Hematopoietic multipotent progenitor cell treated with erythropoietin and hydrocortisone succinate and interleukin-3 and kit ligand, for 6 days (in vitro differentiated cells): Measurements from ENCODE around the gene GABARAP.
"Not testable (repeated sequence)": the region's sequence is repeated elsewhere in the genome, so short reads cannot be mapped to it uniquely, and the experiment has no call there.

Experiments used
- DNase-seq: peaks from one replicate; pipeline ENCODE4 v3.0.0-alpha.2; 2015

The GABARAP gene

DNA sequence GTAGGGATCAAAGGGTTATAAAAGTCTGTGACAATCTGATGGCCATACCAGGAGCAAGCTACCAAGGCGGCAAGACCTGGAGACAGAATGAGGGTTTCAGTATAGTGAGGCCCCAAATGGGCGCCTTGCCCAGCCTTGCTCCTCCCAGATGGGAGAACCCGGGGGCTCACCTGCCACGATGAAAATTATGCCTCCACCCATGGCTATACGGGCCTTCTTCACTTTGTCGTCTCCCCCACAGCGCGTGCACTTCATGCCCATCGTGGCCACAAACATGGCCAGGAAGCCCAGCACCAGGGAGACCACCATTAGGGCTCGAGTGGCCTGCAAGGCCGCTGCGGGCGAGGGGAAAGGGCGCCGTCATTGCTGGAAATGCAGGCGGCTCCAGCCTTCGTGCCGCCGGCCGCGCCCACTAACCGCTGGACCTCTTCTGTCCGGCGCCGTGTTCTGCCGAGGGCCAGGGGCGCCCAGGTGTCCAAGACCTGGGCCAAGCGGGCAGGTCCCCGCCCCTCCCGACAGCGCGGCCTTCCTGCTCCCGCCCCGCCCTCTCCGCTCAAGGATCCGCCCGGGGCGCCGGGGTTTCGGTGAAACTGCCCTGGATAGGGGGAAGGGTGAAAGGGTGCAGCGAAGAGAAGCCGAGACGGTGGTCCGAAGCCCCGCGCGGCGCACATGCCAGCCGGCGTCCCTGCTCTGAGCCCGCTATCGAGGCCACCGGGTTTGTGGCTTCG, 18.6 kb upstream of the GABARAP start:
- DNase-seq = peak; percentile 77

DNA sequence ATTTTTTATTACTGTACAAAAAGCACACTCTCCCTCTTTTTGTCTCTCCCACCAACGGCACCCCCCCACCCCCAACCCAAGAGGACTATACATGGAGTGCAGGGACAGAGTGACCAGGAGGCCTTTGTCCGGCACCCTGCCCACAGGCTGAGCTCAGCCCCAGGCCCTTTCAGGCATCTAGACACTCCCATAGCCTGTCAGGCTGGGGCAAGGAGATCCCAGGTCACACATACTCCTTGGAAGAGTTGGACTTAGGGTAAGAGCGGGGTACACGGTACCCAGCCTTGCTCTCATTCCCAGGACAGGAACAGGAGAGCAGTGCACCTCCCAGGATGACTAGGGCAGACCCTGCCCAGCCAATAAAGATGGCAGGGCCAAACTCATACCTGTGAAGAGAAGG, 17.9 kb upstream of the GABARAP start:
- no peak for DNase-seq

DNA sequence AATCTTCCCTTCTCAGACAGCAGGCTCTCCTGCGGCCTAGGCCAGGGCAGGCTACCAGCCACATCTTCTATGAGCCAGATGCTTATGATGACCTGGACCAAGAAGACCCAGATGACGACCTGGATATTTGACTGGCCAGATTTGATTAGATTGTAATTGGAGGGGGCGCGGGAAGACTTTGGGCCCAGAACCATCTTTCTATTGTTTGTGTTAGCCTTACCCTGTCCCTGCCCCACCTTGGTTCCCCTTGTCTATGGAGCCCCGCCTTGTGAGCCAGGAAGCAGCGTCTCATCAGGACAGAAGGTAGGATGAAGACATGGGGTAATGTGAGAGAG, 17.3 kb upstream of the GABARAP start:
- no peak for DNase-seq

DNA sequence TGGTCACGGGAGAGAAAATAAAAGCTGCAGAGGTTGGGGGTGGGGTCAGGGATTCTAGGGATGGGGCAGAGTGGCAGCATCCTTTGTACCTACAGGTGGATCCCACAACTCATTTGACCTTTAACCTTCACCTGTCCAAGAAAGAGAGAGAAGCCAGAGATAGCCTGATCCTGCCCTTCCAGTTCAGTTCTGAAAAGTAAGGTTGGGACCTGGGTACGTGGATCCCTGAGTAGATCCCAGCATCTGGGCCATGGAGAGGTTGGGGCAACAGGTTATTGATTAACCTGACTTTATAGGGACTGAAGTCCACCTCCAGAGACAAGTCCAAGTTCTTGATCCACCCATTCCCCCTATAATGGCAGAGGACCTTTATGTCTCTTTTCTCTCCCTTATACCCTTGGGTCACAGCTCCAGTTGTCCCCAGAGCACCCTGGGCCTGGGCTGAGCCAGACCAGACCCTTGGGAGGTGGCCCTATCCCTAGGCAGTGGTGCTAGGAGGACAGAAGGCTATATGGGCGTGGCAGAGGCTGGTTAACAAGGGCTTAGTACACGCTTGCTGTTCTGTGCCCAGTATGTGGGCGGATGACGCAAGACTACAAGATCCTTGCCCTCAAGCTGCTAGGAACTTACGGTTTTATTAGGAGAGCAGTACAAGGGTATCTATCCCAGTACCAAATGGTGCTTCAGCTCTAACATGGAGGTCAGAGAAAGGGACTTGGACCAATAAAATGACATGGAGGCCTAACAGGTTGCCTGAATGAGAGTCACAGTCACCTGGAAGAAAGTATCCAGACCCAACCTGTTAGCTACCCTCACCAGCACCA, 16.7 kb upstream of the GABARAP start:
- DNase-seq = peak; percentile 65

DNA sequence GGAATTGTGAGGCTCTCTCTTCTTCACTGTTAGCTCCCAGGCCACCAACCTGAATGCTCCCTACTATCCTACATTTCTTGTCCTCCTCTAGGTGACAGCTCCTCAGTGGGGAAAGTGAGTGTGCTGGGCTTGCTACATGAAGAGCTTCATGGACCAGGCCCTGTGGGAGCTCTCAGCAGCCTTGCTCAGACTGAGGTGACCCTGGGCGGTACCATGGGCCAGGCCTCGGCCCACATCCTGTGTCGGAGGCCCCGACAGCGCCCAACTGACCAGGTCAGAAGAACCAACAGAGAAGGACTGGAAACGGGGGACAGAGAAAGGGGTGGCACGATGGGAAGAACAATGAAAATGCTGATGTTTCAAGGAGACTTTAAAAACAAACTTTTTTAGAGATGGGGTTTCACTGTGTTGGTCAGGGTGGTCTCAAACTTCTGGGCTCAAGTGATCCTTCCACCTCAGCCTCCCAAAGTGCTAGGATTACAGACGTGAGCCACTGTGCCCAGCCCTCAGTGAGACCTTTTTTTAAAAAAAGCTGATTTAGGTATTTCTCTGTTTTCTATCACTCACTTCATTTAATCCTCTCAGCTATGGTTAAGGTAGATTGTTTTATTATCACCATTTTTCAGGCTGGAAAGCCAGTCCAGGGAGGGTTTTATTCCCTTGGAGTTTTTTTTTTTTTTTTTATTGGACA, 14.7 kb upstream of the GABARAP start:
- no peak for DNase-seq

DNA sequence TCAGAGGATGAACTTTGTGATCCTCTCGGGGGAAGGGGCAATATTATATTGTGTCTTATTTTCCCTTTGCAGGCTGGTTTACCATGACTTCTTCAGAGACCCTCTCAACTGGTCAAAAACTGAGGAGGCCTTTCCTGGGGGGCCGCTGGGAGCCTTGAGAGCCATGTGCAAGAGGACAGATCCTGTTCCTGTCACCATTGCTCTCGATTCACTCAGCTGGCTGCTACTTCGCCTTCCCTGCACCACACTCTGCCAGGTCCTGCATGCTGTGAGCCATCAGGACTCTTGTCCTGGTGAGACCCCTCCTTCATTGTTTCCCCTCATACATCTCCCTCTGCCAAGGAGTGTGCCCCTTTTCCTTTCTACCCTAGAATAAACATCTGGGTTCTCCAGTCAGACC, 12.3 kb upstream of the GABARAP start:
- DNase-seq = no peak

DNA sequence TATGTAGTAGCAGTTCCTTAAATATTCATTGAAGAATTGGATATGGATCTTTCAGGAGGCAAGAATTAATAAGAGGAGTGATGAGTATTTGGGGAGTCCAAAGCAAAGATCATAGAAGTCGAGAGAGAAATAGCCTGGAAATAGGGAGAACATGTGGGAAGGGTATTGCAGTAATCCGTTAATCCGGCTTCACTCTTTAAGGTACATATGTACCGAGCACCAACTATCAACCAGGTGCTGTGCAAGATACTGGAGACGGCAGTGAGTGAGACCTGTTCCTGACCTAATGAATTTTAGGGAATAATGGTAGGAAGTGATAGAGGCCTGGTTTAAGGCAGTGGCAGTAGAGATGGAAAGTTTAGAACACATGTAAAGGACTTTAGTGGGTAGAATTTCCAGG, 10.8 kb upstream of the GABARAP start:
- DNase-seq = no peak

DNA sequence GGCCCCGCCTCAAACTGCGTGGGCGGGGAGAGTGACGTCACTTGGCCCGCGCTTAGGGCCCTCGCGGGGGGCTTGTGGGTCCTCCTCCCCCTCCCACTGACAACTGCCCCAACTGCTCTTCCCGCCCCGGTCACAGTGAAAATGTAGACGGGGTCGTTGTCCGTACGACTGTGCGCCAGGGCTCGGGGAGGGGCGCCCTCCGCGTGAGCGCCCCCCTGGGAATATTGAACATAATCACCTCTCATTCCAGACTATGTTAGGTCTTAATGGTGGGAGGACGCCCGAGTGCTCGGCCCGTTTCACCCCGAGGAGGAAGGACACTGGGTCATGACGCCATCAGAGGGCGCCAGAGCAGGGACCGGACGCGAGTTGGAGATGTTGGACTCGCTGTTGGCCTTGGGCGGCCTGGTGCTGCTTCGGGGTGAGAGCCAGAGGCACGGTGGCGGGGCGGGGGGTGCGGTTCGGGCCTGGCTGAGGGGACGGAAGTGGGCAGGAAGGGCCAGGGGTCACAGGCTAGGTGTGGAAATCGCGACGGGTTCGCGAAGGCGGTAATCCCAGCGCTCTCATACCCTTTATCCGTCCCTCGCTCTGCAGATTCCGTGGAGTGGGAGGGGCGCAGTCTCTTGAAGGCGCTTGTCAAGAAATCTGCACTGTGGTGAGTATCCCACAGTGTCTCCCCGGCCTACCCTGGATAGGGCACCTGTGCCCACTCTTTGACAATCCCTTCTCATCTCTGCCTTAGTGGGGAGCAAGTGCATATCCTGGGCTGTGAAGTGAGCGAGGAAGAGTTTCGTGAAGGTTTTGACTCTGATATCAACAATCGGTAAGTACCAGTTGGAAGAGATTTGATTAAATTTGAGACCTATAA, 10.2 kb upstream of the GABARAP start, which contains the start of gene ELP5:
Gene ELP5 (plus strand): TSS at position 40 of the 868 bp plus-strand sequence. CDS start 336 bp downstream, at position 376.
- DNase-seq = peak; percentile 95

DNA sequence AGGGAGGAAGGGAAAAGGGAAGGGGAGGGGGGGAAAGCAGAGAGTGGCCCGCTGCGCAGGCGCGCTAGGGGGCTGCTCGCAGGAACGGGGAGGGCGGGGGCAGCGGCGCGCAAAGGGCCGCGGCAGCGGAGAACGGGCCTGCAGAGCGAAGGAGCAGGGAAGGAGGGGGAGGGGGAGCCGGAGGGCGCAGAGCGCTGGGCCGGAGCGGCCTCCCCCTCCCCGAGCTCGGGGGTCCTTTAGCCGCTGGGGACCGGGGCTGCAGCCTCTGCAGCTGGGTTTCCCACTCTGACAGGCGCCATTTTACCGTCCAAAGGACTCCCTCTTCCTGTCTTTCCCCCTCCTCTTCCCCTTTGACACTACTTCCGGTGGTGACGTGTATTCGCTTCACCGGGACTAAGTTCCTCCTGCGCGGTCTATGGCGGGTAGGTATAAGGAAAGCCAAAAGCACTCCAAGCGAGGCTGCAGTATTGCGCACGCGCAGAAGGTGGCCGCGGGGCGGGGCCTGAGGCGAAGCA, 9.5 kb upstream of the GABARAP start, which contains the start of gene CTDNEP1:
Gene CTDNEP1 (minus strand): TSS at position 74 of the 515 bp plus-strand sequence. CDS start 438 bp downstream, outside the sequence.
- peak; percentile 100 for DNase-seq

DNA sequence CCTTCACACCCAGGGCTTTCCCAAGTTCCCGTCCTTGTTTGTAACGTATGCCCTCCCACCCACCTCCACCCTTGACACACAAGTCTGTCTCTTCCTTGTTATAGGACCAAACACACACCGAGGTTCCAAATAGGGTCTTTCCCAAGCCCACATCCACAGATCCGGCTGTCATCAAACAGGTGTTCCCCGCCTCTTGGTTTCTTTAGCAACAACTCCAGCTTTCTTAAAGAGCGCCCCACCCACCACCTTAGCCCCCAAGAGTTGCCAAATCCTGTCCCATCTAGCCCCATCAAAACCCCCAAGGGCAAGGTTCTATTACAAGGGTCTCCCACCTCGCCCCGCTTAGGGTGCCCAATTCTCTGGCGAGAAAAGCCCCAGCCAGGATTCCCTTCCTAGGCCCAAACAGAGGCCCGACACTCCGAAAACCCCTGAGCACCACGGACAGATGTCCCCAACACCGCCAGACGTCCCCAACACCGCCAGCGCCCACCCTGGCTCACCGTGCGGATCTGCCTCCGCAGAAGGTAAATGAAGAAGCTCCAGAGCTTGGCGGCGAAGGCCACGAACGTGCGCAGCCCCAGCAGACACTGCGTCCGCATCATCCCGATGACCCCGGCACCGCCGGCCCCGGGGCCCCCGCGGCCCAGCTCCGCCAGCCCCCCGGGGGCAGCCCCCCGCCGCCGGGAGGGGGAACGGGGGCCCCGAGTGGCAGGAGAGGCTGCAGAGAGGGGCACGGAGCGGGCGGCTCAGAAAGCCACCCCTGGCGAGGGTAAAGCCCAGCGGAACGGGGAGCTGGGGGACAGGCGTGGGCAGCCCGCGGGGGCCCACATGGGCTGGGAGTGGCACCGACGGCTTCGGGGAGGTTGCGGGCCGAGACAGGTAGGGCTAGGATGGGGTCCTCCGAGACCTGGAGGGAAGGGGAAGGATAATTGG, 8.7 kb upstream of the GABARAP start:
- peak; percentile 32 for DNase-seq

DNA sequence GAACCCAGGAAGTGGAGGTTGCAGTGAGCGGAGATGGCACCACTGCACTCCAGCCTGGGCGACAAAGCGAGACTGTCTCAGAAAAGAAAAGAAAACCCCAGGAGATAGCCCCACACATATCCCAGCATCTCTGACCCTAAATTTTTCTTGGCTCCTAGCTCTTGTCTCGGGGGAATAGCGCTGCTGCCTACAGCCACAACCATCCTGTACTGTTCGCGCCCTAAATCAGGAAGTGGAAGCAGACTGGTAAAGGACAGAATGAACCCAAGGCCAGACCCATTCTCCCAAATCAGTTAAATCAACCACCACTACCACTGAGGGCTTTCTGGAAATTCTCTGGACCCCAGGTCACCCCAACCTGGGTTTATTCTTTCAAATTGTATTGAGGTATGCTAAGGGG, 7.6 kb upstream of the GABARAP start:
- DNase-seq = peak; percentile 38

DNA sequence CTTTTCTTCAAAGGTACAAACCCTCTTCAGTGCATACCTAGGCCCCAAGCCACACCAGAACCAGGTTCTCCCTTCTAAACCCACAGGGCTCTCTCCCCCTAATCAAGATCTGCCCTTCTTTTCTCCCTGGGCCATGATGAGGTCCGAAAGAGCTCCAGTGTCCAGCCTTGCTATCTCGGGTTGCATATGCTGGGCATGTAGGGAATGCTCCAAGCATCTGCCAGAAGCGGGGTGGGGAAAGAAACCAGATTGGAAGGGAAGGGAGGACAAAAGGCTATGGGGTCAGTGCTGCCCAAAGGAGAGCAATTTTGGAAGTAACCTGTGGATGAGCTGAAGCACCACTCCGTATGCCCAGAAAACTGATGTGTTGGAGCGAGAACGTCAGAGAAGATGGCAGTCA, 7.0 kb upstream of the GABARAP start:
- no peak for DNase-seq

DNA sequence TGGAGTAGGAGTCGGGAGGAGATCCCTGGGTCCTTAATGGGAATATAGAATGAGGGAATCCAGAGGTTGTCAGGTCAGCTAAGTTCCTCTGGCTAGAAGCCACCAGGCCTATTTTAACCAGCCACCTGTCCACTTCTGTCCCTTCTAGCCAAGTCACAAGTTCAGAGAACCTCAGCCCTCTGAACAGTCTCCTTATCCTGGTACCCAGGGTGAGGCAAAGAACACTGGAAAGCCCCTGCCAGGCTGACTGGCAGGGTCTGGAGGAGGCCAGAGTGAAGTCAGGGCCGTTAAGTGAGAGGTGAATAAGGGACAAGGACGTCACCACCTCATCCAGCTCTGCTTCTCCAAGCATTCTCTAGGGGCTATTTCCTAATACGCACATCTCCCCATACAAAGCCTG, 6.5 kb upstream of the GABARAP start:
- DNase-seq = no peak

DNA sequence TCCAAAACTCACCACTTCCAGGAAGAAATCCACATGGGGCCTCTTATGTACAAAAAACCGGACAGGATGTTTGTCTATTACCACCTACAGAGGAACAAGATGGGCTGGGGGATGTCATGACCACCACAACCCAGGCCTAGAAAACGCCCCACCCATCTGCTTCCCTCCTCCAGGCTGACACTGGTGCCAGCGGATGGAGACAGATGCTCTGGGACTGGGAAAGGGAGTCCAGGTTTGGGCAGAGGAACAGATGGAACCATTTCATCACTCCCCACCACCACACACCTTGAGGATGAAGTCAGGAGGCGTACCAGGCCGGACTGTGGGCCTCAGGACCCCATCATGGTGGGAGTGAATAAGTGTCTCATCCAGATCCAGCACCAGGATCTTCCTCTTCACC, 4.5 kb upstream of the GABARAP start:
- no peak for DNase-seq

DNA sequence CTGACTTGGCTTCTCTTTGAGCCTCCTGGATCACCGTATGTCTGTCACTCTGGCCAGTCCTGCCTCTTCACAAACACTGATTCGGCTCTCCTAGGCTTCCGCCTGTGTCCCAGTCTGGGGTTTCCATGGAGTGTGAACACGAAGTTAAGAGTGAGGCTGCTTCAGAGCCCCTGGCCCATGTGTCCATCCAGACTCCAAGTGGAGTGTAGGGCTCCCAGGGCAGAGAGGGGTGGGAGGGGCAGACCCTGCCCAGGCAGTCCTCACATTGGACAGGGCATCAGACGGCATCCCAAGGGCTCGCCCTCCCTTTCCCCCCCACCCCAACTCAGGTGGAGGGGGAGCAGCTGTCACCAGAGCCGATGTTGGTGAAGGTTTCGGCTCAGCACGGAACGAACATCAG, 1.6 kb upstream of the GABARAP start:
- not testable (repeated sequence) for DNase-seq

DNA sequence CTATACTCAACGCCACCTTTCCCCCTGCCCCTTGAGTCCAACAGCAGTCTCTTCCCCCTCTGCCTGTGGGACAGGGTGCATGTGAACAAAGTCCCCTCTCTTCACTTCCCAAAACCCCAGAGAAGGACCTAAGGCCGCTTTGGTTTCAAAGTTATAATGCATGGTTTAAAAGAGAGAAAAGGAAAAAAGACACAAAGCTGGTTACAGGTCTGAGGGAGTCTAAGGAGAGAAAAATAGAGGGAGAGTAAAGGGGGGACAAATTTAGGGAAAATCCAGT, 1.1 kb upstream of the GABARAP start:
- no peak for DNase-seq

DNA sequence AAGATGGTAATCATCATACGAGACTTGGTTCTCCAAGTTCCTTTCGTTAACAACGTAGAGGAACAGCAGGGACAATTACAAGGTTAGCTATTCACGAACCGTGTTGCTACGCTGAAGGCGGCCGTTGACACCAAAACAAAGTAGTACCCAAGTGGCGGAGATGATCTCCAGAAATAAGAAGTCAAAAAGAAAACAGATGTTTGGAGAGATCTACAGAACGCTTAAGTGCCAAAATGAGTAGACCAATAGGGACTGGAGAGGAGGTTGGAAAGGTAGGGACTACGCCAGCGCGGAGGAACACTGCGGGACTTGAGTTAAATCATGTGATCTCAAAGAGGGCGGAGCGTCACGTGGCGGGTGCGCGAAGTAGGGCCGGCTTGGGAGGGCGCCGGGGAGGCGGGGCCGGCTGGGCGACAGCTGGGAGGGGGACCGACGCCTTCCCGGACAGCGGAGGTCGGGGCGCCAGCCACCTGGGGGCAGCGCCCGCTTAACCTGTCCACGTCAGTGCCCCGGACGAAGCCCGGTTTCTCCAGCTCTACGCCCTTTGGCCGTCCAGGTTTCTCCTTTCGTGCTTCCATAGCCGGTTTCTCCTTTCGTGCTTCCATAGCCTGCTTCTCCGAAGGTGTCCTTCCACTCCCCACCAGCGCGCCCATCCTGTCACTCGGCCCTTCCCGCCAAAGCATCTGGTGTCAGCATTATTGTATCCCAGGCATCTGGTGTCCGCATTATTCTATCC, 636 bp upstream of the GABARAP start:
- DNase-seq = peak; percentile 97

DNA sequence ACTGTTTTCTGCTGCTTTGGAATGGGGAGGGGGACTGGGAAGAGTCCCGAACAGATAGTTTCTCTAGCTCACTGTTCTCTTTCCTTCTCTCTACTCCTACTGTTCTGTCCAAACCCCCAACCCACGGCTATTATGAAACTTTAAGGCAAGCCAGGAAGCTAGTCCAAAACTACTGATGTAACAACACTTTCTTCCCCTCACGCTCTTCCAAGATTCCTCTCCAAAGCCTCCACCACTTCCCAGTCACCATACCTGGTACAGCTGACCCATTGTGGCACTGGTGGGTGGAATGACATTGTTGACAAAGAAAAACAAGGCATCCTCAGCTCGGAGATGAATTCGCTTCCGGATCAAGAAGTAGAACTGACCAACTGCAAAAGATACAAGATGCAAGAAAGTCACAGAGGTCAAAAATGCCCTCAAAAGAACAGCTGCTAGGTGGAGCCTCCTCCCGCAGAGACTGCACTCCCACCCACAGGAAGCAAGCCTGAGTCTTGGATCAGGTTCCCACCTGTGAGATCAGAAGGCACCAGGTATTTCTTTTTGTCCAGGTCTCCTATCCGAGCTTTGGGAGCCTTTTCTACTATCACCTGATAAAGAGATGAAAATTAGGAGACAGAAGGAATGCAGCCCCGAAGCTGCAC, 1.0 kb downstream of the GABARAP start:
- DNase-seq = no peak

DNA sequence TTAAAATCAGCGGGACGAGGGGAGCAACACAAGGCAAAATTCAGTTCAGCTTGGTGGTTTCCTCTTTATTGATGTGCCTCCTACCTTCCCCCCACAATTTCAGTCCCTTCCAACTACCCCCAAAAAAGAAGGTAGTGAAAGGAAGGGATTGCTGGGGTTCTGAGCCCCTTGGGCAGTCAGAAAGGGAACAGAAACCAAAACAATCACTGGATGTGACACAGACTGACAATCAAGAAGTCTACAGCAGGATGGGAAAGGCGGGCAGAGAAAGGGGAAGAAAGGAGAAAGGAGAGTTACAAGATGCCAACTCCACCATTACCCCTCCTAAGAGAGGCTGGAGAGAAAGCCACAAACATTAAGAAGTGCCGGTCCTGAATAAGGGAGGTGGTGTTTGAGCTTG, 1.9 kb downstream of the GABARAP start:
- no peak for DNase-seq
